ENCODE measurements around the gene CEACAM7.
"Not testable (repeated sequence)": the region's sequence is repeated elsewhere in the genome, so short reads cannot be mapped to it uniquely, and the experiment has no call there.

The CEACAM7 gene

GRCh38 chr19:41668315-41668714, 19.8 kb downstream of the CEACAM7 start:
- no peaks in the 10 kb centered on the region for H4K20me1 ChIP-seq (ENCODE audit: low read depth, low read length)
- H3K27me3 ChIP-seq (ENCODE audit: low read length): no peaks in the 10 kb centered on the region
- no peaks in the 10 kb centered on the region for H3K79me2 ChIP-seq (ENCODE audit: insufficient read depth, low read length)
- no peak overlapping the region for H3K27ac ChIP-seq (ENCODE audit: low read depth, low read length)
- no peak for TF ChIP-seq CTCF (IDR thresholded peaks at IDR 0.05; ENCODE audit: insufficient read depth, low read length, poor library complexity, severe bottlenecking)
- TF ChIP-seq EZH2phosphoT487 (conservative IDR thresholded peaks at IDR 0.05; ENCODE audit: low read length): no peak
- H2AFZ ChIP-seq (ENCODE audit: low read depth, low read length, severe bottlenecking): no peak overlapping the region
- no peak overlapping the region for H3K4me3 ChIP-seq (ENCODE audit: insufficient read depth, low read length, poor library complexity, severe bottlenecking)
- no peak overlapping the region for H3K4me2 ChIP-seq (ENCODE audit: low read depth, low read length, poor library complexity, severe bottlenecking)
- H3K9me2 ChIP-seq (replicated peaks; ENCODE audit: insufficient read depth, low read length): no peaks in the 10 kb centered on the region
- H3K9me3 ChIP-seq (ENCODE audit: insufficient read depth, low read length): peaks cover 12% of the 10 kb centered on the region; the same call in 1 of the 2 replicates
- H3K36me3 ChIP-seq (ENCODE audit: low read length): no peaks in the 10 kb centered on the region
- H3K9ac ChIP-seq (ENCODE audit: low read length): no peak overlapping the region
- no peaks in the 10 kb centered on the region for H3F3A ChIP-seq (ENCODE audit: insufficient read depth)

DNA sequence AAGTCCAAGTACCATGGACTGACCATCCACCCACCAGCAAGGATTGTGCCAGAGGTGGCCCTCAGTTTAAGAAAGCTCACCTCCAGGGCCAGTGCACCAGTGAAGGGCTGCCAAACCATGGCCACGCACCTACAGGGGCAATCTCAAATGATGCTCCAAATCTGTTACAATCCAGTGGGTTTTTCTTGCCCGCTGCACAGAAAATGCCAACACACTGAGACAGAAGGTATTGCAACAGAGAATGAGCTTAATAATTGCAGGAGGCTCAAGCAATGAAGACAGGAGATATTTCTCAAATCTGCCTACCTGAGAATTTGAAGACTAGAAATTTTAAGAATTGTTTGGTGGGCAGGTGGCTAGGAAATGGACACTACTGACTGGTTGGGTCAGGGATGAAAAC, 22.0 kb downstream of the CEACAM7 start:
- no peaks in the 10 kb centered on the region for H4K20me1 ChIP-seq (ENCODE audit: low read depth, low read length)
- H2AFZ ChIP-seq (ENCODE audit: low read depth, low read length, severe bottlenecking): no peak overlapping the region
- H3K79me2 ChIP-seq (ENCODE audit: insufficient read depth, low read length): no peaks in the 10 kb centered on the region
- H3K9me2 ChIP-seq (replicated peaks; ENCODE audit: insufficient read depth, low read length): no peaks in the 10 kb centered on the region
- H3K27me3 ChIP-seq (ENCODE audit: low read length): no peaks in the 10 kb centered on the region
- no peak overlapping the region for H3K9ac ChIP-seq (ENCODE audit: low read length)
- H3K27ac ChIP-seq (ENCODE audit: low read depth, low read length): no peak overlapping the region
- H3K4me3 ChIP-seq (ENCODE audit: insufficient read depth, low read length, poor library complexity, severe bottlenecking): no peak overlapping the region
- no peaks in the 10 kb centered on the region for H3F3A ChIP-seq (ENCODE audit: insufficient read depth)
- peaks cover 12% of the 10 kb centered on the region; the same call in 1 of the 2 replicates for H3K9me3 ChIP-seq (ENCODE audit: insufficient read depth, low read length)
- no peaks in the 10 kb centered on the region for H3K36me3 ChIP-seq (ENCODE audit: low read length)
- TF ChIP-seq CTCF (IDR thresholded peaks at IDR 0.05; ENCODE audit: insufficient read depth, low read length, poor library complexity, severe bottlenecking) (no peak), EZH2phosphoT487 (conservative IDR thresholded peaks at IDR 0.05; ENCODE audit: low read length) (no peak)
- H3K4me2 ChIP-seq (ENCODE audit: low read depth, low read length, poor library complexity, severe bottlenecking): no peak overlapping the region

DNA sequence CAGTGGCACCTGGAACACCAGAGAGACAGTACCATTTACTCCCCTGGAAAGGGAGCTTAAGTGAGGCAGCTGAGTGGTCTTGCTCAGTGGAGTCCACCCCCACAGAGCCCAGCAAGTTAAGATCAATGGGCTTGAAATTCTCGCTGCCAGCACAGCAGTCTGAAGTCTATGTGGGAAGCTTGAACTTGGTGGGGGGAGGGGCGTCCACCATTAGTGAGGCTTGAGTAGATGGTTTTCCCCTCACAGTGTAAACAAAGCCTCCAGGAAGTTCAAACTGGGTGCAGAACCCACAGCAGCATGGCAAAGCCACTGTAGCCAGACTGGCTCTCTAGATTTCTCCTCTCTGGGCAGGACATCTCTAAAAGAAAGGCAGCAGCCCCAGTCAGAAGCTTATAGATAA, 30.9 kb downstream of the CEACAM7 start:
- no peak overlapping the region for H3K9ac ChIP-seq (ENCODE audit: low read length)
- H3K27me3 ChIP-seq (ENCODE audit: low read length): no peaks in the 10 kb centered on the region
- no peaks in the 10 kb centered on the region for H3F3A ChIP-seq (ENCODE audit: insufficient read depth)
- H3K9me3 ChIP-seq (ENCODE audit: insufficient read depth, low read length): no peaks in the 10 kb centered on the region
- no peaks in the 10 kb centered on the region for H3K9me2 ChIP-seq (replicated peaks; ENCODE audit: insufficient read depth, low read length)
- H3K4me3 ChIP-seq (ENCODE audit: insufficient read depth, low read length, poor library complexity, severe bottlenecking): no peak overlapping the region
- H3K79me2 ChIP-seq (ENCODE audit: insufficient read depth, low read length): no peaks in the 10 kb centered on the region
- H4K20me1 ChIP-seq (ENCODE audit: low read depth, low read length): no peaks in the 10 kb centered on the region
- no peak overlapping the region for H3K27ac ChIP-seq (ENCODE audit: low read depth, low read length)
- H3K36me3 ChIP-seq (ENCODE audit: low read length): no peaks in the 10 kb centered on the region
- no peak overlapping the region for H3K4me2 ChIP-seq (ENCODE audit: low read depth, low read length, poor library complexity, severe bottlenecking)
- no peak overlapping the region for H2AFZ ChIP-seq (ENCODE audit: low read depth, low read length, severe bottlenecking)
- TF ChIP-seq EZH2phosphoT487 (conservative IDR thresholded peaks at IDR 0.05; ENCODE audit: low read length): no peak
- TF ChIP-seq CTCF (IDR thresholded peaks at IDR 0.05; ENCODE audit: insufficient read depth, low read length, poor library complexity, severe bottlenecking): no peak

DNA sequence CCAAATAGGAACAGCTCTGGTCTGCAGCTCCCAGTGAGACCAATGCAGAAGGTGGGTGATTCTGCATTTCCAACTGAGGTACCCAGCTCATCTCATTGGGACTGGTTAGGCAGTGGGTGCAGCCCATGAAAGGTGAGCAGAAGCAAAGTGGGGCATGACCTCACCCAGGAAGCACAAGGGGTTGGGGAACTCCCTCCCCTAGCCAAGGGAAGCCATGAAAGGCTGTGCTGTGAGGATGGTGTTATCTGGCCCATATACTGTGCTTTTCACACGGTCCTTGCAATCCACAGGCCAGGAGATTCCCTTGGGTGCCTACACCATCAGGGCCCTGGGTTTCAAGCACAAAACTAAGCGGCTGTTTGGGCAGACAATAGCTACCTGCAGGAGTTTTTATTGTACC, 31.3 kb downstream of the CEACAM7 start:
- H3K27me3 ChIP-seq (ENCODE audit: low read length); H2AFZ ChIP-seq (ENCODE audit: low read depth, low read length, severe bottlenecking): not testable (repeated sequence)

More for the DNA sequence above, 31.3 kb downstream of the CEACAM7 start:
- not testable (repeated sequence) for H3K79me2 ChIP-seq (ENCODE audit: insufficient read depth, low read length); H3K9ac ChIP-seq (ENCODE audit: low read length); H3F3A ChIP-seq (ENCODE audit: insufficient read depth); H3K4me3 ChIP-seq (ENCODE audit: insufficient read depth, low read length, poor library complexity, severe bottlenecking); H3K4me2 ChIP-seq (ENCODE audit: low read depth, low read length, poor library complexity, severe bottlenecking); H3K9me2 ChIP-seq (replicated peaks; ENCODE audit: insufficient read depth, low read length); H4K20me1 ChIP-seq (ENCODE audit: low read depth, low read length); H3K9me3 ChIP-seq (ENCODE audit: insufficient read depth, low read length); H3K36me3 ChIP-seq (ENCODE audit: low read length); H3K27ac ChIP-seq (ENCODE audit: low read depth, low read length)

Measured in SU-DHL-6 (cell line).